Measurements from ENCODE around the gene TEX11.
"Not testable (repeated sequence)": the region's sequence is repeated elsewhere in the genome, so short reads cannot be mapped to it uniquely, and the experiment has no call there.

Gene TEX11

DNA sequence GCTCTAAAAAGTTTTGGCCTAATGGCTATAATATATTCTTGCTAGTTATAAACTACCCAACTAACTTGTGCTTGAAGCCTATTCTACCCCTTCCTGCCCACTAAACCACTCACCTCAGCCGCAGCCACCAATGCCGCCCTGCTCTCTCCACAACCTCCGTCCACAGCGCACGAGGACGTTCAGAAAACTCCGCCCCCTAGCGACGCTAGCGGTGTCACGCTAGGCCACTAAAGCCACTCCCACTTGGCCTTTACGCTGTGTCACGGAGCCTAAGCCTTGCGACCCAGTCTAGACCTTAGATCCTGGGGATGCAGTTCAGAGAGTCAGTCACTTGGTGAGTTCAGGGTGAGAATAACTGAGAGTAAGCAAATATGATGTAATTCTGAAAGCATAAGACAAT lies at the start of gene TEX11:
Gene TEX11 (minus strand): TSS at position 171 of the 400 bp plus-strand sequence. CDS start 922 bp downstream, outside the sequence.
- DNase-seq (ENCODE audit: low read depth in 2 of 2, low spot score in 1 of 2) = no peak

GRCh38 chrX:70954871-70955270 lies 46.4 kb upstream of the TEX11 start:
- no peak for DNase-seq (ENCODE audit: low read depth in 2 of 2, low spot score in 1 of 2)

DNA sequence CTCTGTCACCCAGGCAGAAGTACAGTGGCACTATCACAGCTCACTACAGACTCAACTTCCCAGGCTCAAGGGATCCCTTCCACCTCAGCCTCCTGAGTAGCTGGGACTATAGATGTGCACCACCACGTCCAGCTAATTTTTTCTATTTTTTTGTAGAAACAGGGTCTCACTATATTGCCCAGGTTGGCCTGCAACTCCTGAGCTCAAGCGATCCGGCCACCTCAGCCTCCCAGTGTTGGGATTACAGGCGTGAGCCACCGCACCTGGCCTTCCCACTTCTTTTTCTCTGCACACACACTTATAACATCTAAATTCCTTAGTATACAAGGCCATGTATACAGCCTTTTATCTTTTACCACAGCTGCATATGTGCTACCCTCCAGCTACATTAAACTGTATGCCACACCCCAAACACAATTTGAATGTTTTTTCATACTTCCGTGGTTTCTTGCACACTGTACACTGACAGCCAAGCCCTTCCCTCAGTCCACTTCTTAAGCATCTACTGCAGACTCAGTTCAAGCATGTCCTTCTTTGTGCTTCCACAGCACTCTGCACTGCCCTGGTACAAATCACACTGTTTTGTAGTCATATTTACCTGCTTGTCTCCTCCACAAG lies 15.9 kb upstream of the TEX11 start:
- DNase-seq (ENCODE audit: low read depth in 2 of 2, low spot score in 1 of 2) = no peak

DNA sequence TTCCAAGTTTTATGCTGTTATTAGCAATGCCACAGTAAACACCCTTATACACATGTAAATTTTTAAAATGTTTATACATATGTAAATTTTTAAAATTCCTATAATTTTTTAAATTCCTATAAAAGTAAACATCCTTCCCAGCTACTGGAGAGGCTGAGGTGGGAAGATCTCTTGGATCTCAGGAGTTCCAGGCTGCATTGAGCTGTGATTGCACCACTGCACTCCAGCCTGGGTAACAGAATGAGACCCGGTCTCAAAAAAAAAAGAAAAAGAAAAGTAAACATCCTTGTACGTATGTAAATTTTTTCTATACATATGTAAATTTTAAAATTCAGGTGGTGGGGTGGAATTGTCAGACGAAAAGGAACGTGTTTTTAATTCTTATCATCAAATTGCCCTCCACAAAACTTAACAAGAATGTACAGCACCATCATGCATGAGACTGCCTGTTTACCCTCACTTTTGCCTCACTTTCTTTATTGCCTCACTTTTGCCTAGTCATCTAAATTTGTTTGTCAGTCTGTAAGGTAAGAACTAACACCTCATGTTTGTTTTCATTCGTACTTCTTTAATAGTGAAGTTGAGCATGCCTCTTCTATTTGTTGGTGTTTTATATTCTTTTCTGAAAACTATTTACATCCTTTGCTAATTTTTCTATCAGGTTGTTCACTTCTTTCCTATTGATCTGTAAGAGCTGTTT lies 14.4 kb upstream of the TEX11 start:
- no peak for DNase-seq (ENCODE audit: low read depth in 2 of 2, low spot score in 1 of 2)

DNA sequence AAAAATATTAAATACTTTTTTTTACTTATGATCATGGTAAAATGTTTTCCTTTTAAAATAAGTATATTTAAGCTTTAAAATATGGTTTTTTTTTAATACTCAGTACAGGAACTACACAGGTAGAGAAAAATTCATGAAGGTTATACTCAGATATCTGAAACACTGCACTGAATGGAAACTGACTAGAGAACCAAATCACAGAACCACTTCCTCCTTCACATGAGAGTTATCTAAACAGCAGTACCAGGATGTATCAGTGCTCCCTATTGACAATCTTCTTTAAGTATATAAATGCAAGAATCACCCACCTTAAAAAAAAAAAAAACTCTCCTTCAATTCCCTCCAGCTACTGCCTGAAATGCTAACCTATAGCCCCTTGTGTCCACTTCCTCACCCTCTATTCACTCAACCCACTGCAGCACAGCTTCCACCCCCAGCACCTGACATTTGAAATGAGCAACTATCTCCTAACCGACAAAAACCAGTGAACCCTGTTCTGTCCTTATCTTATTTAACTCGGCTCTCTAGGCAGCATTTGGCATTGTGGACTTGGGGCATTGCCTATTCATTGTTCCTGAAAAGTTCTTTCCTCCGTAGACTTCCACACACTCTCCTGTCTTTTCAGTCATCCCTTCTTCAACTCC lies 13.3 kb upstream of the TEX11 start:
- no peak for DNase-seq (ENCODE audit: low read depth in 2 of 2, low spot score in 1 of 2)

DNA sequence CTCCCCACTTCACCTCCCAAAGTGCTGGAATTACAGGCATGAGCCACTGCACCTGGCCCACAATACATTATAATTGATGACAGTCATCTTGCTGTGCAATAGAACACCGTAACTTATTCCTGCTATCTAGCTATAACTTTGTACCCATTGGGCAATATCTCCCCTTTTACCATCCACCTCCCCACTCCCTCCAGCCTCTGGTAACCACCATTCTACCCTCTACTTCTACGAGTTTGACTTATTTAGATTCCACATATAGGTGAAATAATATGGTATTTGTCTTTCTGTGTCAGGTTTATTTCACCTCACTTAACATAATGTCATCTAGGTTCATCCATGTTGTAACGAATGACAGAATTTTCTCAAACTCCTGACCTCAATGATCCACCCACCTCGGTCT lies 8.2 kb upstream of the TEX11 start:
- no peak for DNase-seq (ENCODE audit: low read depth in 2 of 2, low spot score in 1 of 2)

GRCh38 chrX:70907900-70908299 lies 611 bp downstream of the TEX11 start:
- no peak for DNase-seq (ENCODE audit: low read depth in 2 of 2, low spot score in 1 of 2)

- no peak for DNase-seq (ENCODE audit: low read depth in 2 of 2, low spot score in 1 of 2)
Measured at GRCh38 chrX:70901465-70901864, 7.0 kb downstream of the TEX11 start.

- DNase-seq (ENCODE audit: low read depth in 2 of 2, low spot score in 1 of 2) = not testable (repeated sequence)
Measured at GRCh38 chrX:70890441-70890840, 18.1 kb downstream of the TEX11 start.

DNA sequence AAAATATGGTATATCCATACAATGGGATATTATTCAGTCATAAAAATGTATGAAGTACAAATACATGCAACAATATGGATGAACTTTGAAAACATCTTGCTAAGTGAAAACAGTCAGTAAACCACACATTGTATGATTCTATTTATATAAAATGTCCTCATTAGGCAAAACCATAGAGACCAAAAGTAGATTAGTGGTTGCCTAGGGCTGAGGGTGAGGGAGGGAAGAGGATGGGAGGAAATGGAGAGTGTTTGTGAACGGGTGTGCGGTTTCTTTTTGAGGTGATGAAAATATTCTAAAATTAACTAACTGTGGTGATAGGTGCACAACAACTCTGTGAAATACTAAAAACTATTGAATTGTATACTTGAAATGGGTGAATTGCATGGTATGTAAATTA lies 29.6 kb downstream of the TEX11 start:
- no peak for DNase-seq (ENCODE audit: low read depth in 2 of 2, low spot score in 1 of 2)

DNA sequence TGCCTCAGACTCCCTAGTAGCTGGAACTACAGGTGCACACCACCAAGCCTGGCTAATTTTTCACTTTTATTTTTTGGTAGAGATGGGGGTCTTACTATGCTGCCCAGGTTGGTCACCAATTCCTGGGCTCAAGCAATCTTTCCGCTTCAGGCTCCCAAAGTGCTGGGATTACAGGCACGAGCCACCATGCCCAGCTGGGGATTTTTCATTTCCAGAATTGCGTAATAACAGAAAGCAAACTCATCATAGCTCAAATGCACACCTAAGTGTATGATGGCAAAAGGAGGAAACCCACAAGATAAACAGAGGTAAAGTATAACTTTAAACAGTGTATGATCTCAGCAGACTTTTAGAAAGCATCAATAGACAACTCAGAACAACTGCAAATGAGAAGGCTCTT lies 56.2 kb downstream of the TEX11 start:
- DNase-seq (ENCODE audit: low read depth in 2 of 2, low spot score in 1 of 2) = no peak

- DNase-seq (ENCODE audit: low read depth in 2 of 2, low spot score in 1 of 2) = not testable (repeated sequence)
Measured at GRCh38 chrX:70844081-70844480, 64.4 kb downstream of the TEX11 start.

DNA sequence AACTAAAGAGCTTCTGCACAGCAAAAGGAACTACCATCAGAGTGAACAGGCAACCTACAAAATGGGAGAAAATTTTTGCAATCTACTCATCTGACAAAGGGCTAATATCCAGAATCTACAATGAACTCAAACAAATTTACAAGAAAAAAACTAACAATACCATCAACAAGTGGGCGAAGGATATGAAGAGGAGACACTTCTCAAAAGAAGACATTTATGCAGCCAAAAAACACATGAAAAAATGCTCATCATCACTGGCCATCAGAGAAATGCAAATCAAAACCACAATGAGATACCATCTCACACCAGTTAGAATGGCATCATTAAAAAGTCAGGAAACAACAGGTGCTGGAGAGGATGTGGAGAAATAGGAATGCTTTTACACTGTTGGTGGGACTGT lies 64.9 kb downstream of the TEX11 start:
- not testable (repeated sequence) for DNase-seq (ENCODE audit: low read depth in 2 of 2, low spot score in 1 of 2)

DNA sequence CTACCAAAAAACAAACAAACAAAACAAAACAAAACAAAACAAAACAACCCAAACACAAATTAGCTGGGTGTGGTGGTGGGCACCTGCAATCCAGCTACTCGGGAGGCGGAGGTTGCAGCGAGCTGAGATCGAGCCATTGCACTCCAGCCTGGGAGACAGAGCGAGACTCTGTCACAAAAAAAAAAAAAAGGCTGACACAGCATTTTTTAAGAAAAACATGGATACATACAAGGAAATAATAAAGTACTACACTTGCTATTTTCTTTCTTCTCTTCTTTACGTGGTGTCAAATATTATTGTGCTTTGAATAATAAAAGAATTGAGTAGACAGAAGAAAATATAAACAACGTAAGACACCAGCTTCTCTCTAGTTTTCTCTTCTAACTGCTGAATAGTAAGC lies 73.9 kb downstream of the TEX11 start:
- DNase-seq (ENCODE audit: low read depth in 2 of 2, low spot score in 1 of 2) = no peak

- no peak for DNase-seq (ENCODE audit: low read depth in 2 of 2, low spot score in 1 of 2)
Measured at GRCh38 chrX:70826715-70827114, 81.8 kb downstream of the TEX11 start.

DNA sequence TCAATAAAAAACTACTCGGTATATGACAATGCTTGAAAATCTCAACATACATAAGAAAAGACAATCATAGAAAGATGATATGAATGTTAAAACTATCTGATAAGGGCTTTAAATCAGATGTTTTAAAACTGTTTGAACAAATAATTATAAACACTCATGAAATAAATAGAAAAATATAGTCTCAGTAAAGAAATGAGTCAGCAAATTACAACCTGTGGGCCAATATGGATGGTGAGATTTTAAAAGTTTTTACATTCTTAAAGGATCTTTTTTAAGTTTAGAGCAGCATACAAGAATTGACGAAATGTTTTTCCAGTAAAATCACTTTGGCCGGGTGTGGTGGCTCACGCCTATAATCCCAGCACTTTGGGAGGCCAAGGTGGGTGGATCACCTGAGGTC lies 83.1 kb downstream of the TEX11 start:
- DNase-seq (ENCODE audit: low read depth in 2 of 2, low spot score in 1 of 2) = no peak

DNA sequence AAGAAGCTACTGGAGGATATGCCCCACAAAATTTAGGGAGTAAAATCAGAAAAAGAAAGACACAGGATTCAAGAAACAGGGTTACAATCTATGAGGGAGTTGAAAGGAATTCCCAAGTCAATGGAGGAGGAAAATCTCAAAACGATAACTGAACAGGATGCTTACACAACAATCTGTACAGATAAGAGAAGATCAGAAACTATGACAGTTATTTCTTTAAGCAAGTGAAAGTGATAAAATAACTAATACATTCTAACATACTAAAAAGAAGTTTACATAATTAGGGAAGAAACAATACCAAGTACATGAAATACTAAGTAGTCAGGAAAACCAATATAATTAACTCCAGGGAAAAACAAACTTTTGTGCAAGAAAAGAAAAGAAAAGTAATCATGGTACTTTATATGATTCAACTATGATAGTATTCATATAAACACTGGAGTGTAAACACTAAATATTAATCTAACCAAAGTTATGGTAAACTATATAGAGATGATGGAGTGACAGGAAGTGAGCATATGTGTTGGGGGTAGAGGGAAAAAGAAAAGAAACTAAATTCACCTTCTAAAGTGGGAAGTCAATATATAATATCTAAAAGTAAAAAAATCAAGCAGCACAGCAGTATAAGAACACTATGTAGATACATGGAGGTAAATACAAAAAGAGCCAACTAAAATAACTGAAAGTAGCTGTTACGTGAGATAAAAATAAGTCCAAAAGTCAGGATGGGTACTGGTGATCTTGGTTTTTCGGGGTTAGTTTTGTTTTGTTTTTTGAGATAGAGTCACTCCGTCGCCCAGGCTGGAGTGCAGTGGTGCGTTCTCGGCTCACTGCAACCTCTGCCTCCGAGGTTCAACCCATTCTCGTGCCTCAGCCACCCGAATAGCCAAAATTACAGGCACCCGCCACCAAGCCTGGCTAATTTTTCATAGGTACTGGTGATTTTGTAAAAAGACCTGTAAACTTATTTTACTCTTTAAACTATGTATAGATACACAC lies 99.3 kb downstream of the TEX11 start:
- DNase-seq (ENCODE audit: low read depth in 2 of 2, low spot score in 1 of 2) = no peak

DNA sequence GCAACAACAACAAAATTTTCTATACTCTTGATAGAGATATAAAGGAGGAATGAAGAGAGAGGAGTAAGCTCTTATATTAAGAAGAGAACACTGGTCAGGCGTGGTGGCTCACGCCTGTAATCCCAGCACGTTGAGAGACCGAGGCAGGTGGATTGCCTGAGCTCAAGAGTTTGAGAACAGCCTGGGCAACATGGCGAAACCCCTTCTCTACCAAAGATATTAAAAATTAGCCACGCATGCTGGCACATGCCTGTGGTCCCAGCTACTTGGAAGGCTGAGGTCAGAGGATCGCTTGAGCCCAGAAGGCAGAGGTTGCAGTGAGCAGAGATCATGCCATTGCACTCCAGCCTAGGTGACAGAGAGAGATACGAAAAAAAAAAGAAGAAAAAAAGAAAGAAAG lies 102.4 kb downstream of the TEX11 start:
- no peak for DNase-seq (ENCODE audit: low read depth in 2 of 2, low spot score in 1 of 2)

GRCh38 chrX:70796742-70797141 lies 111.8 kb downstream of the TEX11 start:
- DNase-seq (ENCODE audit: low read depth in 2 of 2, low spot score in 1 of 2) = not testable (repeated sequence)

DNA sequence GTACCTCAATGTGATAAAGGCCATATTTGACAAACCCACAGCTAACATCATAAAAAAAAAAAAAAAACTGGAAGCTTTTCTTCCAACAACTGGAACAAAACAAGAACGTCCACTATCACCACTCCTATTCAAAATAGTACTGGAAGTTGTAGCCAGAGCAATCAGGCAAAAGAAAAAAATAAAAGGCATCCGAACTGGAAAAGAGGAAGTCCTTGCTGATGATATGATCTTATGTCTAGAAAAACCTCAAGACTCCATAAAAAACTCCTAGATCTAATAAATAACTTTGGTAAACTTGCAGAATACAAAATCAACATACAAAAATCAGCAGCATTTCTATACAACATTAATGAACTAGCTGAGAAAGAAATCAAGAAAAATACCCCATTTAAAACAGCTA lies 134.3 kb downstream of the TEX11 start:
- no peak for DNase-seq (ENCODE audit: low read depth in 2 of 2, low spot score in 1 of 2)

DNA sequence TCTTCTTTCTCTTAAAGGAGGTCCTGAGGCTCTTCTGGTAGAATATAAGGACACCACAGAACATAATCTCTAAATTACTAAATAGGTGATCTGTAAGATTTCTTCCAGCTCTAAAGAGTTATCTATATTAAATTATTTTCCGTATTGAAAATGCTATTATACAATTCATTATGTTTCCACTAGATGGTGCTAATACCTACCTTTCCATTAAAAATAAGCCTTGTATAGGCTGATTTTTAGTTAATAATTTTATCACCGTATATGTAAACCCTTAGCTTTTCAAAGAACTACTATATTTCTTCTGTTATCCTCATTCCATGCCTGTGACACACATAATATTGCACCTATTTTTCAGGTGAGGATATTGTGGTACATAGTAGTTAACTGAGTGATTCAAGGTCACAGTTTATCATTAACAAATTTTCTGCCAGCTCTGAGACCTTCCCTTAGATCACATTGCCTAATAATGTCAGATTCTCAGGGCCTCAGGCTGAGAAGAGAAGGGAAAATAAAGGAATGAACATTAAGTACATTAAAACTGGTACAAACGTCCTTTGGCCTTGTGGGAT lies 138.8 kb downstream of the TEX11 start:
- DNase-seq (ENCODE audit: low read depth in 2 of 2, low spot score in 1 of 2) = no peak

All from stimulated activated CD8-positive, alpha-beta memory T cell treated with anti-CD3 and anti-CD28 coated beads, Interleukin-4, amount 100 ng/mL, for 4 hours (primary cell).